Activated CD8-positive, alpha-beta memory T cell treated with anti-CD3 and anti-CD28 coated beads, Interleukin-2, amount 50 U/mL, for 48 hours (primary cell): ENCODE data around the gene SELENOH.

Experiments
- DNase-seq: peaks from one replicate; pipeline ENCODE4 v3.0.0-alpha.2; 2020

The SELENOH gene

GRCh38 chr11:57751176-57751575 is 9.9 kb downstream of the SELENOH start:
- no peak for DNase-seq

DNA sequence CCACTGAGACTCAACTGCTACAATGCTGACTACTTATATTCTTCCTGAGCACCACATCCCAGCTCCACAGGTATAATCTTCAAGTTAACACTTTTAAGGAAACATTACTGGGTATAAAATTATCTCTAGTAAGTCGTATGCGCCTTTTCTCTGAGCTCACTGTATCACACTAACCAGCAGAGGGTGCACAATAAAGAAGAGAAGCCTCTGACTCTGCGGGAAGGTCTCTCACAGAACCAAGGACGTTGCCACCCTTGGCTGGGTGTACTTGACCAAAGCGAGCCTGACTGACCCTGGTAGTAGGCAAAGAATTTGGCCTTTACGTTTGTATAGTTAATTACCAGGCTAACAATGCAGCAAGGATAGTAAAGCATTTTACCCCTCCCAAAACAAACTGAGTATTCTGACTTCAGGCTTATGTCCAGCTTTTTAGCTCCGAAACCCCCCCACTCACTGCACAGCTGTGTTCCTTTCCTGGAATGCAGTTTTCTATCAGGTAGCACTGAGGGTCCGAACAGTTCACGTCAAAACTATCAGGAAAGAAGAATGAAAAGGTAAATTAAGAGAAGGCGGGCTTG is 10.5 kb downstream of the SELENOH start, which contains the start of gene BTBD18:
BTBD18 (minus strand) TSS at position 144 of the 578 bp plus-strand sequence. CDS start 631 bp downstream, outside the sequence.
- DNase-seq, result no peak

DNA sequence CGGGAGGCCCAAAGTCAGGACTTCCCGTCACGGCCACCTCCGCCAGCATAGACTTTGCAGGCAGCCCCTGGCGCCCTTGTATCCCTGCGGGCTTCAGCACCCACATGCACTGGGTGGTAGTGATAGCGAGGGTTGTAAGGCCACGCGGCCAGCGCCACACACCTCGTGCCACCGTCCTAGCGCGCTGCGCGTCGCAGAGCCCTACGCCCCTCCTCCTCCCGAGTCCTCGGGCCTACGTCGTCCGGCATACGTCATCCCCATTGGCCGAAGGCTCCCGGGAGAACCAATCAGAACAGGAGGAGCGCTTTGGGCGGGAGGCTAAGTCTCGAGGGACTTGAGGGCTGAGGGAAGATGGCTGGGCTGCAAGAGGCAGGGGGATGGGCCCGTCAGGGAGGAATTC is 11.7 kb downstream of the SELENOH start:
- no peak for DNase-seq

- no peak for DNase-seq
These were observed 16.9 kb downstream of the SELENOH start for GRCh38 chr11:57758174-57758573.

- DNase-seq, result no peak
These were observed 20.3 kb downstream of the SELENOH start, which contains the start of gene CTNND1 for GRCh38 chr11:57761301-57762234. Gene CTNND1 (plus strand): TSS chr11:57761802. CDS start chr11:57791479, 29,677 bp downstream.

GRCh38 chr11:57762235-57762861 is 21.1 kb downstream of the SELENOH start:
- no peak for DNase-seq

DNA sequence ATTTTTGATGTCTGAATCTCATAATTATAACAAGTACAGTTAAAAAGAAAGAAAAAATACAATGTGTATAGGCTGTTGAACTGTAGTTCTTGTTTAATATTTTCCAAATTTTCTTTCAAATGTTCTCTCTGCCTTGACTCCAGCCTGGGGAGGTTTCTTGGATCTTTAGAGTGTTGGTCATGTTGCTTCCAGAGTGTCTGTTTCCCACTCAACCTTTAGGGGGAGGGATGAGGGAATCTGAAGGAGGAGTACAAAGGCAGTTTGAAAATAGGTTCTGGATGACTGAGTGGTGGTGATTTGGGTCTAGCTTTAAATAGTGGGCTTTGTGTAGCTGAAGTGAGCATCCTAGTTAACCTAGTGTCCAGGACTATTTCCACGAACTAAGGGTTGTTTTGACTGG is 22.3 kb downstream of the SELENOH start:
- no peak for DNase-seq

DNA sequence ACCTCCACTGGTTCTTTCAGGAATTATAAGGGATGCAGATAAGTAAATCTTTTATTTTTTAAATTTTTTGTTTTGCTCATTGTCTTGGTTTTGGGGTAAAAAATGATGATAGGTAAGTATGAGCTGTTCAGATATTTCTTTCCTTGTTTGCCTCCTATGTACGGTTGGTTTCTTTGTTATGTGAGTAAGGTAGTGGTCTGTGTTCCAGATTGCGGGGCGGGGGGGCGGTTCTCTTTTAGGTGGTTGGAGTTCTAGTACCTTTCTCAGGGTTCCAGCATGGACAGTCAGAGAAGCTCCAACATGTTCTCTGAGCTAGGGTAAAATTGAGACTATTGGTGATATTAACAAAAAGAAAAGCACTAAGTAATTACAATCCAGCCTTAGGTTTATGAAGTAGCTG is 22.7 kb downstream of the SELENOH start:
- no peak for DNase-seq

- no peak for DNase-seq
These were observed 23.3 kb downstream of the SELENOH start for GRCh38 chr11:57764566-57764965.

GRCh38 chr11:57764972-57765371 is 23.7 kb downstream of the SELENOH start:
- DNase-seq, result no peak

DNA sequence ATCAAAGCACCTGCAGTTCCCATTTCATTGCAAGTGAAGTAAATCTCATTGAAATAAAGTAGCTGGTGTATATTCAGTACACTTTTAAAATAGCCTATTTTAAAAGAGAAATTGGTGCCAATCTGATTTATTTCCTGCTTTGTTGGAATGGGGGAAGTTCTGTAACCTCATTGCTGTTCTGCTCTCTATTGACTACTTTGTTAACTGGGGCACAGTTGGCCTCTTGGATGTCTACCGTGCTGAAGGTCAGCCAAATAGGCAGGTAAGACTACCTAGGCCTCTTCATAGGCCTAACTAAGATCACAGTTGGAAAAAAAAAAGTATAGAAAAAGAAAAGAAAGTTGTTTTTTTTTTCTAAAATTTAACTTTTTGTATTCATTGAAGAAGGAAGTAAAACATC is 29.5 kb downstream of the SELENOH start:
- no peak for DNase-seq

DNA sequence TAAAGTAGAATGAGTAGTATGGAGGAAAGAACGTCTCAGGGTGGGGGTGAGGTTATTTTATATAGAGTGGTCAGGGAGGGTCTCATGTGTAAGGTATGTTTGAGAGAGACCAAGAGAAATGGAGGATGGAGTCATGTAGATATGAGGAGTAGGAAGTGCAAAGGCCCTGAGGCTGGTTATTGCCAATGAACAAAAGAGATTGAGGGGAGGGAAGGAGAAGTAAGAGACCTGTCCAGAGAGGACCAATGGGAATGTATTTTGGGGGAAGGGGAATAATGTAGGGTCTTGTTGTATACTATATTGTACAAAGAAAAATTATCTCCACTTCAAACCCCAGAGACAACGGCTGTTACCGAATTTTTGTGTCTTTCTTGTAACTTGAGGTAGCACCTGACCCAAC is 30.1 kb downstream of the SELENOH start:
- DNase-seq, result no peak

DNA sequence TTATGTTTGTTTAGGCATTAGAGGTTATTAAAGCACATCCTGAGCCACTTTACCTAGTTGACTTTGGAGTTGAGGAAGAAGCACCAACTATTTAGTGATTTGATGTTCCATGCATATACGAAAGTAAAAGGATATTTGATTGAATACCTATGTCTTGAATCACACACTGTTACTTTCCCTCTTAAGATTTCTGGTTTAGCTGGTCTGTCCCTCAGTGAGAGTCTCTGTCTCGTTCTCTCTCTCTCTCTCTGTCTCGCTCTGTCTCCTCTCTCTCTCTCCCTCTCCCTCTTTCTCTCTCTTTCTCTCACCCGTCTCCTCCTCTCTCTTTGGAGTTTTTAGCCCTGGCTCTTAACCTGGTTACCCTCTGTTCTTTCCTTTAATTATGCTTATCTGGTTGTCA is 31.3 kb downstream of the SELENOH start:
- DNase-seq, result no peak

DNA sequence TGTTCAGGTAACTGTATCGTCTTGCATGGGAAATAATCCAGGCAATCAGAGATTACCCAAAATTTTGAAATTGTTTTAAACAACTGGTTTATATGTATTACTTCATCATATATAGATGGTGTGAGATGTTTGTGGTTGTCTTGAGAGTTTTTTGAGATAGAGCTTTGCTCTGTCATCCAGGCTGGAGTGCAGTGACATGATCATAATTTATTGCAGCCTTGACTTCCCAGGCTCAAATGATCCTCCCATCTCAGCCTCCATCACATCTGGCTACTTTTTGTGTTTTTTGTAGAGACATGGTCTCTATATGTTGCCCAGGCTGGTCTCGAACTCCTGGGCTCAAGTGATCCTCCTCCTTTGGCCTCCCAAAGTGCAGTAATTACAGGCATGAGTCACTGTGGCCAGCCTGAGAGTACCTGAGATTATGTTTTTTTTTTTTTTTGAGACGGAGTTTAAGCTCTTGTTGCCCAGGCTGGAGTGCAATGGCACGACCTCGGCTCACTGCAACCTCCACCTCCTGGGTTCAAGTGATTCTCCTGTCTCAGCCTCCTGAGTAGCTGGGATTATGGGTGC is 31.8 kb downstream of the SELENOH start:
- no peak for DNase-seq

- DNase-seq, result no peak
These were observed 34.2 kb downstream of the SELENOH start for GRCh38 chr11:57775491-57775890.

DNA sequence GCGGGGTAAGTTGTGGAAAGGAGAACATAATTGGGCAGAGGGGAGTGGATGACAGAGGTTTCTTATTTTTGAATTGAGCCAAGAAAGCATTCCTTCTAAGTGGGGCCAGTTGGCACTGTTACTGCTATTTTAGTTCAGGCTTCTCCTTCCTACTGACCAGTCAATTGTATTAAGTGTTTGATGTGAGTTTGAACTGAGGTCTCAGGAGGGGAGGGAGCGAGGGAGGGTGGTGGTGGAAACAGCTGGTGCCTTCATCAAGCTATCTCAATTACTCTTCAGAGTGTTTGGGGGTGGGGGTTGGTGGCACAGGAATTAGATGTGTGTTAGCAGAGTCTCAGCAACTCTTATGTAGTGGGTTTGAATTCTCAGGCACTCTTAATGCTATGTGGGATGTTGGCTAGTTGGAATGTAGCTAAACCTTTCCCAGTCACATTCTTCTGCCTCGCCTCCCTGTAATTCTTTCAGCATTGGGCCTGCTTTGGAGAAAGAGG is 34.8 kb downstream of the SELENOH start:
- DNase-seq, result no peak

- DNase-seq, result no peak
These were observed 35.4 kb downstream of the SELENOH start for GRCh38 chr11:57776577-57777210.

DNA sequence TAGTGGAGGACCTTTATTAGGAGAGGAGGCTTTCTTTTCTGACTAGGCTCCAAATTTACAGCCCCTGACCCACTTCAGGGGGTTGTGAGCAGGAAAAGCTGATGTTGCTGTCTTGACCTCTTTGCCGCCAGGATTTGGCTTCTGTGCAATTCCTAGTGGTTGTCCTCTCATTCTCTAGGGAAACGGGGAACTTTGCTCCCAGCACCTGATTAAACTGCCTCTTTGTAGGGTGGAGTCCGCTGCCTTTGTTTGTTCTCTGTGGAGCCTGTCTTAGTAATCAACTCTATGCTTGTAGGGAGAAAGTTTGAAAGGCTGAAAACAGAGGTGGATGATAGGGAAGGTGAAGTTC is 36.7 kb downstream of the SELENOH start:
- no peak for DNase-seq

- DNase-seq, result no peak
These were observed 37.2 kb downstream of the SELENOH start for GRCh38 chr11:57778318-57779037.

DNA sequence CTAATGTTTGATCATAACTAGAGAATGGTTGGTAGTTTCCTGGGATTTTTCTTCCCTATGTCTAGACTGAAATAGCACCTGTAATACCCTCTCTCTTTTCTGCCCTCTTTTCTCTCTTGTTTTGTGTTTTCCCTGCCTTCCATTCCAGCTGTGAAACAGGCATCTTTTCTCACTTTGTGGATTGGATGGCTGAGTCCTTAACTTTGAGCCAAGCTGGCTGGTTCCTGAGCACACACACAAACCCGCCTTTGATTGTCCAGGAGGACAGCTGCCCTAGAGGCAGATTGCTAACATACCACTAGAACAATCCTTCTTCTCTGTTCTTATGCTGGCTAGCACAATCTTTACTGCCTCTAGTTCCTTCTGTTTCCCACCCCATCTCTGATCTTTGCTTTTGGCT is 38.0 kb downstream of the SELENOH start:
- no peak for DNase-seq

GRCh38 chr11:57781529-57781943 is 40.2 kb downstream of the SELENOH start:
- no peak for DNase-seq

- DNase-seq, result no peak
These were observed 43.8 kb downstream of the SELENOH start for GRCh38 chr11:57785072-57785471.
